HG03039 (cell line): ENCODE measurements around the gene ORAI2.

Source experiments
- ATAC-seq: cut with Tn5 transposase; IDR thresholded peaks from one replicate; pipeline ENCODE4 v1.9.1; 2021; ENCODE audit warnings: mild to moderate bottlenecking, moderate library complexity; ENCODE audit not compliant: unreplicated experiment

The ORAI2 gene

GRCh38 chr7:102413611-102414010 is 19.8 kb upstream of the ORAI2 start:
- ATAC-seq = no peak

DNA sequence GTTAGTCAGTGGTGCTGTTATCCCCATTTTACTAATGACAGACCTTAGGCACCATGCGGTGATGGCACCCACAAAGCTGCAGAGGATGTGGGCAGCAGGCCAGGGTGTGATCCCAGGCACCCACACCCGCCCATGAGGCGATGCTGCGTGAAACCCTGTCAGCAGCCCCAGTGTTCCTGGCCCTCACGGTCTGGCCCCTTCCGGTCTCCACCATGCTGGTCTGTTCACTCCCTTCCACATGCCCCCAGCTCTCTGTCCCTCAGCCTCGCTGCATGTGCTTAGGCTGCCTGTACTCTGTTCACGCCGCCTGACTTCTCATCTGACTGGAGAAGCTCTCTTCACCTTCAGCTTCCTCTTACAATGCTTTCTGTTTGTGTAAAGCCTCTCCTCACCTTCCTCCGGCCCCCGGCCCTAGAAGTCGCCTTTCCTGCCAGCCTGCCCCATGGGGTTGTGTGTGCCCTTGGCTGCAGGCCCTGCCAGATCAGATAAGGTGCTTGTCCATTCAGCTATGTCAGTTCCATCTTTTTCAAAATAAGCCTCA is 17.6 kb upstream of the ORAI2 start:
- ATAC-seq = no peak

GRCh38 chr7:102416406-102416805 is 17.0 kb upstream of the ORAI2 start:
- no peak for ATAC-seq

- ATAC-seq = no peak
Observed at GRCh38 chr7:102417105-102417504, 16.3 kb upstream of the ORAI2 start.

DNA sequence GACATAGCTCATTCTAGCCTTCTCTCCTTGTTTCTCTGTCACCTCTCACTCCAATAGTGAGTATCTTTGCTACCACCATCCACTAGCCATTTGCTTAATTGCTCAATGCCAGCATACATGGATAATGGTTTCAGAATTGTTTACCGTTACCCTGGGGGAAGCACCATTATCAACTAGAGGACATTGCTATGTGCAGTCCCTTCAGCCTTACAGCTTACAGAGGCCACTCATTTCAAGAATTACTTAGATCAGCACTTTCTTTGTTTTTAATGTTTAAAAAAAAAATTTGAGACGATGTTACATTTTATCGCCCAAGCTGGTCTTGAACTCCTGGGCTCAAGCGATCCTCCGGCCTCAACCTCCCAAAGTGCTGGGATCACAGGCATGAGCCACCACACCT is 14.8 kb upstream of the ORAI2 start:
- ATAC-seq = no peak

GRCh38 chr7:102421706-102422240 is 11.6 kb upstream of the ORAI2 start:
- ATAC-seq = no peak

GRCh38 chr7:102424129-102424551 is 9.2 kb upstream of the ORAI2 start:
- ATAC-seq = no peak

DNA sequence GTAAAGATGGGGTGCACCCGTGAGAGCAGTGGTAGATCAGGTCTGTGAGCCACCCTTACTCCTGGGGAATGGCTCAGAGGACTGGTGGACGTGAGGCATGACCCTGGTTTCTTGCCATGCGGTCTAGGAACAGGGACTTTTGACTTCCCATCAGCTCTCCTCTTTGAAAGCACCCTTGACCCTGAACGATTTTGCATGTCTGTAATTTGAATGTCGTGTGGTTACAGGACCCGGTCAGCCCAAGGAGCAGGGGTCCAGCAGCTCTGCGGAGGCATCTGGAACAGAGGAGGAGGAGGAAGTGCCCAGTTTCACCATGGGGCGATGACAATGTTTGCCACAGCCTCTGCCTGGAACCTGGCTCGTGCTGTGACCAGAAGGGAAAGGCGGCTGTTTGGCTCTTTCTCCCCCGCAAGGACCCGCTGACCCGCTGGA is 8.6 kb upstream of the ORAI2 start:
- ATAC-seq = no peak

GRCh38 chr7:102425639-102426267 is 7.6 kb upstream of the ORAI2 start:
- peak; percentile 43 for ATAC-seq

- ATAC-seq = peak; percentile 50
Observed at GRCh38 chr7:102426268-102427018, 6.9 kb upstream of the ORAI2 start.

DNA sequence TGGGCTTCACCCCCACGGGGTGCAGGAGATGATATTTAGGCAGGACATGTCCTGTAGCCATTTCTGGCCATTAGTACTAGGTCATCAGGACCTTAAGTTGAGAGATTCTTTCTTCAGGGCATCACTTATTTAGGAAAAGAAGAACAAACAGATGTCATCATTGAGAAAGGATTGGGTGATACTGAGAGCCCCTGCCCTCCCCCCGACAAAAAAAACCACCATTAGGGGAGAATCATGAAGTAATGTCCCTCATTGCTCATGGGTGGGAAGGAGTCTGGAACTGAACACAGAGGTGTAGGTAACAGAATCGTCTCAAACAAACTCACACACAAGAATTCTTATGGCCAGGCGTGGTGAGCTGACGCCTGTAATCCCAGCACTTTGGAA is 6.4 kb upstream of the ORAI2 start:
- ATAC-seq = no peak

DNA sequence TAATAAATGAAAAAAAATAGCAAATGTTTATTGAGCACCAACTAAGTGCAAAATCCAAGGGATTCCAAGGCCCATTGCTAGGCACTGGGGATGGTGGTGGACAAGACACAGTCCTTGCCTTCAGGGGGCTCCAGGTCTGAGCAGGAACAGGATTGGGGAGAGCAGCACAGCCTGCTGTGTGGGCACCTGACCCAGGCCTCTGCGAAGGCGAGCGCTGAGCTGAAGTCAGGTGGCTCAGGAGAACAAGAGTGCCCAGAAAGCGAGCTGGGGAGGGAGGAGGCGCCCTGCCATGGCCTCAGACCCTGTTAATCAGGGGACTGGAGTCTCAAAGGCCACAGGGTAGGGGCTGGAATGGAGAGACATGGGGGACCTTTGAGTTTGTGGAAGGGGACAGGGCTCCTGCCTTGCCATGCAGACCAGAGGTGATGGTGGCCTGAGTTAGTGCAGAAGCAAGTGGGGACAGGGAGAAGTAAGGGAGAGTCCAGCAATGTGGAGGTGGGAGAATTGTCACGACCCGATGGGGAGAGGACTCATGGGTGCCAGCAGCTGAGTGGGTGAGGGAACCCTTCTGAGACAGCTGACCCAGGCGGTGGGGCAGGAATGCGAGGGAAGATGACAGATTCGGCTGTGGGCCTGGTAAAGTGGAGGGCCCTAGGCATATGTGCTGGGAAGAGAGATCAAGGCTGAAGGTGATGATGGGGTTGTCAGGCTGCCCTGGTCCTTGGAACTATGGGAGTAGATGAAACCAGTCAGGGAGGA is 4.1 kb upstream of the ORAI2 start:
- ATAC-seq = no peak

- no peak for ATAC-seq
Observed at GRCh38 chr7:102431617-102432298, 1.6 kb upstream of the ORAI2 start.

DNA sequence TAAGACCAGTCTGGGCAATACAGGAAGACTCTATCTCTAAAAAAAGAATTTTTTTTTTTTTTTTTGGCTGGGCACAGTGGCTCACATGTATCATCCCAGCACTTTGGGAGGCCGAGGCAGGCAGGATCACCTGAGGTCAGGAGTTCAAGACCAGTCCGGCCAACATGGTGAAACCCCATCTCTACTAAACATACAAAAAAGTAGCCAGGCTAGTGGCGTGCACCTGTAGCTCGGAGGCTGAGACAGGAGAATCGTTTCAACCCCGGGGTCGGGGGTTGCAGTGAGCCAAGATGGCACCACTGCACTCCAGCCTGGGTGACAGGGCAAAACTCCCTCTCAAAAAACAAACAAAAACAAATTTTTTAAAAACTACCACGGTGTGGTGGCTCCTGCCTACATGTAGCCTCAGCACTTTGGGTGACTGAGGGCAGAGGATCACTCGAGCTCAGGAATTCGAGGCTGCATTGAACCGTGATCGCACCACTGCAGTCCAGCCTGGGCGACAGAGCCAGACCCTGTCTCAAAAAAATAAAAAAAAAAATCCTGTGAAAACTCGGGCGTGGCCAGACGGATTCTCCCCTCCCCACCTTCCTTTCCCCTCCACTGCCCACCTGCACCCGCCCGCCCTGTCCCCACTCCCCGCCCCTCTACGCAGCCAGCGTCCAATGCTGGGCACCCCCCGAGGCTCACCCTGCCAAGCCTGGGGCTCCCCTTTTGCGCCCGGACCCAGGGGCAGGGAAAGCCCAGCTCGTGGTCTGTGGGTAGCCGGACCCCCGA is 745 bp upstream of the ORAI2 start:
- peak; percentile 25 for ATAC-seq

- ATAC-seq = no peak
Observed at GRCh38 chr7:102434039-102434486, 688 bp downstream of the ORAI2 start.

- no peak for ATAC-seq
Observed at GRCh38 chr7:102436118-102436517, 2.7 kb downstream of the ORAI2 start.

DNA sequence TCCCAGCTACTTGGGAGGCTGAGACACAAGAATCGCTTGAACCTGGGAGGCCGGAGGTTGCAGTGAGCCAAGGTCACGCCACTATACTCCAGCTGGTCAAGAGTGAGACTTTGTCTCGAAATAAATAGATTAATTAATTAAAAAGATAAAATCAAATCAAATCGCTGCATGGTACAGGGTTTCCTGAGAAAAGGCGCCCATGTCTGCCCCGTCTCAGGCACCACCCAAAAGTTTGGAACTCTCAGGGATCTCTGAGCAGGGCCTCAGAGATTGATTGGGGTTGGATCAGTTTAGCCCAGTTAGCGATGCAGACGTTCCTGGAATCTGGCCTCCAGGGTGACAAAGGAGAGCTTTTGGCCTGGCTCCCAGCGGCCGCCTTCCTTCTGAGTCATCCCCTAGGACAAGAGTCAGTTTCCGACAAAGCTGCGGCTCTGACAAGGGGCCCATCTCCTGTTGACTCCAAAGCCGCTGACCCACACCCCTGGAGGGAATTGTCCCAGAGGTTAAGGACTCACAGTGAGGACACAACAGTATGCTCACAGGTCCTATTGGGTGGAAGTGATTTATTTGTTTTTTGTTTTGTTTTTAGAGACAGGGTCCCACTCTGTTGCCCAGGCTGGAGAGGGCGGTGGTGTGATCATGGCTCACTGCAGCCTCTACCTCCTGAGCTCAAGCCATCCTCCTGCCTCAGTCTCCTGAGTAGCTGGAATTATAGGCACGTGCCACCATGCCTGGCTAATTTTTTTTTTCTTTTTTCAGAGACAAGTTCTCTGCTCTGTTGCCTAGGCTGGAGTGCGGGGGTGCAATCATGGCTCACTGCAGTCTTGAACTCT is 6.8 kb downstream of the ORAI2 start:
- ATAC-seq = no peak

- no peak for ATAC-seq
Observed at GRCh38 chr7:102444961-102445673, 11.7 kb downstream of the ORAI2 start.
